Fibroblast of skin of scalp (primary cell): ENCODE measurements around the gene SEMA3C.
A peak's percentile ranks its signal among the peaks of the same experiment; 100 is the strongest.

Experiments
- DNase-seq: peaks from one replicate; pipeline ENCODE4 v3.0.0-alpha.2; 2013

Gene SEMA3C

GRCh38 chr7:80848841-80849240 lies 70.0 kb downstream of the SEMA3C start:
- DNase-seq, result no peak

- DNase-seq, result no peak
Measured at GRCh38 chr7:80847895-80848294, 71.0 kb downstream of the SEMA3C start.

- peak; percentile 33 for DNase-seq
Measured at GRCh38 chr7:80847027-80847426, 71.8 kb downstream of the SEMA3C start.

GRCh38 chr7:80844916-80845315 lies 73.9 kb downstream of the SEMA3C start:
- no peak for DNase-seq

GRCh38 chr7:80843018-80843677 lies 75.7 kb downstream of the SEMA3C start:
- DNase-seq, result no peak

- no peak for DNase-seq
Measured at GRCh38 chr7:80842022-80842790, 76.6 kb downstream of the SEMA3C start.

- DNase-seq, result peak; percentile 86
Measured at GRCh38 chr7:80841423-80841955, 77.4 kb downstream of the SEMA3C start.

GRCh38 chr7:80840681-80841080 lies 78.2 kb downstream of the SEMA3C start:
- DNase-seq, result no peak

- no peak for DNase-seq
Measured at GRCh38 chr7:80839855-80840254, 79.0 kb downstream of the SEMA3C start.

GRCh38 chr7:80838643-80839042 lies 80.2 kb downstream of the SEMA3C start:
- DNase-seq, result no peak

GRCh38 chr7:80837345-80837744 lies 81.5 kb downstream of the SEMA3C start:
- no peak for DNase-seq

GRCh38 chr7:80835251-80835650 lies 83.6 kb downstream of the SEMA3C start:
- DNase-seq, result no peak

- DNase-seq, result peak; percentile 44
Measured at GRCh38 chr7:80833289-80834268, 85.3 kb downstream of the SEMA3C start.

- no peak for DNase-seq
Measured at GRCh38 chr7:80832006-80832405, 86.8 kb downstream of the SEMA3C start.

GRCh38 chr7:80830584-80831285 lies 88.1 kb downstream of the SEMA3C start:
- no peak for DNase-seq

- DNase-seq, result no peak
Measured at GRCh38 chr7:80830010-80830409, 88.8 kb downstream of the SEMA3C start.

GRCh38 chr7:80829527-80829926 lies 89.3 kb downstream of the SEMA3C start:
- DNase-seq, result no peak

- peak; percentile 29 for DNase-seq
Measured at GRCh38 chr7:80827239-80827633, 91.6 kb downstream of the SEMA3C start.

- peak; percentile 56 for DNase-seq
Measured at GRCh38 chr7:80826520-80827238, 92.2 kb downstream of the SEMA3C start.

GRCh38 chr7:80825499-80825898 lies 93.4 kb downstream of the SEMA3C start:
- no peak for DNase-seq

GRCh38 chr7:80824253-80824652 lies 94.6 kb downstream of the SEMA3C start:
- no peak for DNase-seq
